Panc1 (cell line): ENCODE data around the gene LDLRAD4. TPM values are rescaled to one million over a fixed set of nuclear protein-coding genes. Genes with fewer than 3 reads are reported as not detected.

Source experiments
- ATAC-seq: fragments of 200-7000 bp; cut with Tn5 transposase; 2 replicates; pipeline ENCODE4 v1.9.1; 2020; ENCODE audit warnings: mild to moderate bottlenecking, moderate library complexity
- BruUV-seq: library from RNA; stranded (reverse); fragments of 400-500 nt; replicated peaks from 2 replicates; lab custom pipeline; 2021; lab: Mats Ljungman, UMichigan
- CTCF ChIA-PET: fragments of 300-600 bp; sonication (Branson Sonifier 250); formaldehyde crosslinking; loops from one replicate; lab custom pipeline; 2022; ENCODE audit warnings: antibody characterized with exemption; lab: Charles Lee
- POLR2A ChIA-PET: fragments of 300-600 bp; sonication (Branson Sonifier 250); formaldehyde crosslinking; loops from one replicate; lab custom pipeline; 2022; ENCODE audit warnings: antibody characterized with exemption; lab: Charles Lee
- DNase-seq: peaks from one replicate; pipeline ENCODE4 v3.0.0-alpha.2; 2010; ENCODE audit warnings: low read depth, low spot score
- H3K27ac ChIP-seq: 2 replicates; pipeline ENCODE4 v1.5.1; 2011; ENCODE audit warnings: mild to moderate bottlenecking, low read length, inconsistent platforms
- H3K27me3 ChIP-seq: fragments of 200-500 bp; sonication (Bioruptor generic); 2 replicates; pipeline ENCODE4 v1.6.0; 2014; ENCODE audit warnings: low read length, inconsistent platforms; ENCODE audit not compliant: control insufficient read depth, insufficient read depth
- H3K36me3 ChIP-seq: fragments of 200-500 bp; sonication (Bioruptor generic); 2 replicates; pipeline ENCODE4 v1.5.1; 2014; ENCODE audit warnings: inconsistent platforms, mild to moderate bottlenecking, low read length, moderate library complexity; ENCODE audit not compliant: control insufficient read depth, insufficient read depth
- H3K4me1 ChIP-seq: 2 replicates; pipeline ENCODE4 v1.5.1; 2011; ENCODE audit warnings: inconsistent platforms, mild to moderate bottlenecking, low read length, moderate library complexity; ENCODE audit not compliant: control insufficient read depth, insufficient read depth
- H3K4me3 ChIP-seq, 2 experiments: 2 replicates each; pipeline ENCODE4 v1.5.1; 2011 to 2012; ENCODE audit warnings: low read depth in 2 of 2, low read length in 2 of 2, mild to moderate bottlenecking in 2 of 2, inconsistent platforms in 1 of 2, moderate library complexity in 1 of 2
- H3K9me3 ChIP-seq: fragments of 200-500 bp; sonication (Bioruptor generic); 2 replicates; pipeline ENCODE4 v1.5.1; 2014; ENCODE audit warnings: low read depth, mild to moderate bottlenecking, inconsistent platforms, low read length, moderate library complexity; ENCODE audit not compliant: control insufficient read depth, insufficient read depth
- POLR2AphosphoS5 ChIP-seq: IDR thresholded peaks from 2 replicates; pipeline ENCODE4 v1.6.1; 2012; ENCODE audit warnings: mild to moderate bottlenecking, low read depth, low read length, moderate library complexity
- REST ChIP-seq, 2 experiments: IDR thresholded peaks; 2 replicates each; pipeline ENCODE4 v1.6.1; 2011 to 2012; ENCODE audit warnings: low read depth in 2 of 2, control low read depth in 1 of 2, low read length in 1 of 2, mild to moderate bottlenecking in 1 of 2, moderate library complexity in 1 of 2; ENCODE audit not compliant: insufficient read depth in 1 of 2
- SIN3A ChIP-seq: IDR thresholded peaks from 2 replicates; pipeline ENCODE4 v1.6.1; 2012; ENCODE audit warnings: low read depth, mild to moderate bottlenecking, low read length, moderate library complexity, borderline replicate concordance; ENCODE audit not compliant: insufficient read depth
- TCF7L2 ChIP-seq: IDR thresholded peaks from 2 replicates; pipeline ENCODE4 v1.6.1; 2011; ENCODE audit warnings: mild to moderate bottlenecking, low read depth, low read length, inconsistent platforms
- in situ Hi-C: cut with HindIII; loops from 2 replicates; pipeline ENCODE4 v1.10.0; 2016; ENCODE audit warnings: low sequenced_read_pairs, low pct_unique_long_range_greater_than_20kb
- intact Hi-C: fragments of 100-400 bp; cut with micrococcal nuclease; formaldehyde crosslinking; loops from one replicate; pipeline ENCODE4 v1.10.0; 2022; ENCODE audit not compliant: unreplicated experiment
- total RNA-seq: library from RNA; stranded (reverse); gene quantifications from one replicate; pipeline ENCODE4 v1.2.1, GENCODE V29; 2021; ENCODE audit not compliant: unreplicated experiment
- TF ChIP-seq, protein P1 (sequence below): fragments of 450-650 bp; IDR thresholded peaks from 2 replicates; pipeline ENCODE4 v1.5.1; 2017; ENCODE audit warnings: mild to moderate bottlenecking

The LDLRAD4 gene
- total RNA-seq, 1 experiment from 2014 or later: 0.28 TPM

DNA sequence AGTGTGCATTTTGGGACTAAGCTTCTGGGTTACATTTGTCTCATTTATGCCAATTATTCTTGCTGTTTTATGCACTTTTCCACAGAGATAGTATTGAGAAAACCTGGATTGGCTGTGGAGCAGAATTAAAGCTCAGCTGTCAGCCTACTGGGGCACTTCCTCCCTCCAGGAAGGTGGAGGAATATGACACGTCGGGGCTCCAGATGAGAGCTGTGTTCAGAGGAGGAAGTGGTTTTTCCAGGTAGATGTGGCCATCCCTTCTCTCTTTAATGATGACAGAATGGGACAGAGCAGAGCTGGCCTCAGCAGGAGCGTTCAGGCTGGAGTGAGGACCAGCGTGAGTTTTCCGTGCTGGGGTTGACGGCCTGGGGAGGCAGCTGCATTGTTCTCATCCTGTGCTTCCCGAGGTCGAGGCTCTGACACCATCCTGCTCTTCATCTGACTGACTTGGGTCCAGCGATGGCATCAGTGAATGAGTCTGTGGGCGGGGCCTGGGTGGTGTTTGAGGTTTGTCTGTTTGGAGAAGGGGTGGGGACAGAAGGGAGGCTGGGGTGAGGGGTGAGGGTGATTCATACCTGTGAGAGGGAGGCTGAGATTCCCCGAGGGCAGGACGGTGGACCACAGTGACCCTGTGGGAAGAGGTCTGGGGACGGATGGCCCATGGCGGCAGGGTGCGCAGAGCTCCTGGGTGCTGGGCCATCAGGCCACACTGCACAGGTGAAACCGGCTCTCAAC, 207.0 kb downstream of the LDLRAD4 start:
- no peaks in the 10 kb centered on the region for H3K4me1 ChIP-seq
- H3K4me3 ChIP-seq: no peak overlapping the region
- no peak for ATAC-seq
- DNase-seq: no peak
- TF ChIP-seq TCF7L2: no peak
- no peak for TF ChIP-seq POLR2AphosphoS5
- TF ChIP-seq, protein P1, sequence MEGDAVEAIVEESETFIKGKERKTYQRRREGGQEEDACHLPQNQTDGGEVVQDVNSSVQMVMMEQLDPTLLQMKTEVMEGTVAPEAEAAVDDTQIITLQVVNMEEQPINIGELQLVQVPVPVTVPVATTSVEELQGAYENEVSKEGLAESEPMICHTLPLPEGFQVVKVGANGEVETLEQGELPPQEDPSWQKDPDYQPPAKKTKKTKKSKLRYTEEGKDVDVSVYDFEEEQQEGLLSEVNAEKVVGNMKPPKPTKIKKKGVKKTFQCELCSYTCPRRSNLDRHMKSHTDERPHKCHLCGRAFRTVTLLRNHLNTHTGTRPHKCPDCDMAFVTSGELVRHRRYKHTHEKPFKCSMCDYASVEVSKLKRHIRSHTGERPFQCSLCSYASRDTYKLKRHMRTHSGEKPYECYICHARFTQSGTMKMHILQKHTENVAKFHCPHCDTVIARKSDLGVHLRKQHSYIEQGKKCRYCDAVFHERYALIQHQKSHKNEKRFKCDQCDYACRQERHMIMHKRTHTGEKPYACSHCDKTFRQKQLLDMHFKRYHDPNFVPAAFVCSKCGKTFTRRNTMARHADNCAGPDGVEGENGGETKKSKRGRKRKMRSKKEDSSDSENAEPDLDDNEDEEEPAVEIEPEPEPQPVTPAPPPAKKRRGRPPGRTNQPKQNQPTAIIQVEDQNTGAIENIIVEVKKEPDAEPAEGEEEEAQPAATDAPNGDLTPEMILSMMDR: no peak
- in situ Hi-C loops (no loop called here), intact Hi-C loops (loop anchor here (10.0 kb wide), 1 partner anchor 61 kb away; no protein-coding TSS in a partner anchor)
- POLR2A ChIA-PET: no interaction called here
- CTCF ChIA-PET: interaction anchor here (0.7 kb wide), 1 partner anchor 88 kb away, joined by 3 read pairs; no protein-coding TSS in a partner anchor
- H3K36me3 ChIP-seq: no peaks in the 10 kb centered on the region
- no peaks in the 10 kb centered on the region for H3K27me3 ChIP-seq
- BruUV-seq: no TSS peak
- H3K9me3 ChIP-seq: no peaks in the 10 kb centered on the region
- no peak overlapping the region for H3K27ac ChIP-seq

- POLR2A ChIA-PET: no interaction called here
- in situ Hi-C loops: no loop called here
- H3K4me1 ChIP-seq: no peaks in the 10 kb centered on the region
- no TSS peak for BruUV-seq
- DNase-seq: no peak
- H3K9me3 ChIP-seq: no peaks in the 10 kb centered on the region
- intact Hi-C loops: loop anchor here (10.0 kb wide), 1 partner anchor 63 kb away; no protein-coding TSS in a partner anchor
- H3K27ac ChIP-seq: no peak overlapping the region
- CTCF ChIA-PET: no interaction called here
- ATAC-seq: no peak
- H3K36me3 ChIP-seq: no peaks in the 10 kb centered on the region
- TF ChIP-seq POLR2AphosphoS5: no peak
- no peak for TF ChIP-seq SIN3A
- TF ChIP-seq REST (IDR thresholded peaks at IDR 0.05; ENCODE audit: insufficient read depth in 1 of 2, low read depth in 2 of 2, low read length in 1 of 2): no peak
- TF ChIP-seq, protein P1: no peak
- TF ChIP-seq TCF7L2: no peak
- no peak overlapping the region for H3K4me3 ChIP-seq
- no peaks in the 10 kb centered on the region for H3K27me3 ChIP-seq
Observed at GRCh38 chr18:13427354-13427753, 208.8 kb downstream of the LDLRAD4 start.
